HG02870 (cell line): ENCODE measurements around the gene CREM.

ENCODE experiments used
- ATAC-seq: cut with Tn5 transposase; IDR thresholded peaks from one replicate; pipeline ENCODE4 v1.9.1; 2021; ENCODE audit warnings: mild to moderate bottlenecking, moderate library complexity; ENCODE audit not compliant: unreplicated experiment

CREM gene

DNA sequence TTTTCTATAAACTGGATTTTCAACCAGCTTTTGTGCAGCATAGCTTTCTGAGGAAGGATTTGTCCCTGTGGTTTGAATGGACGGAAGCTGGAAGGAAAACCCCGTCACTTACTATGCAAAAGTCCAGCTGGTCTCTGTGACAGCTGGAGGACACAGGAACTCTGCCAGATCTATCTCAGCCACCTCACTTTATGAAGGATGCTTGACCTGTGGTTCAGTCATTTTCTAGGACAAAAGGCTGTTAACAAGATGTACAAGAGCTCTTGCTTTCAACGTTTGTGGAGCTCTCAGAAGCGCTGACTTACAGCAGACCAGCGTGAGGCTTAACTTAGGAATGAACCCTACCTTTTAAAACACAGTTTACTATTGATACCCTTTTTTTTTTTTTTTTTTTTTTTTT is 90.8 kb downstream of the CREM start:
- no peak for ATAC-seq

DNA sequence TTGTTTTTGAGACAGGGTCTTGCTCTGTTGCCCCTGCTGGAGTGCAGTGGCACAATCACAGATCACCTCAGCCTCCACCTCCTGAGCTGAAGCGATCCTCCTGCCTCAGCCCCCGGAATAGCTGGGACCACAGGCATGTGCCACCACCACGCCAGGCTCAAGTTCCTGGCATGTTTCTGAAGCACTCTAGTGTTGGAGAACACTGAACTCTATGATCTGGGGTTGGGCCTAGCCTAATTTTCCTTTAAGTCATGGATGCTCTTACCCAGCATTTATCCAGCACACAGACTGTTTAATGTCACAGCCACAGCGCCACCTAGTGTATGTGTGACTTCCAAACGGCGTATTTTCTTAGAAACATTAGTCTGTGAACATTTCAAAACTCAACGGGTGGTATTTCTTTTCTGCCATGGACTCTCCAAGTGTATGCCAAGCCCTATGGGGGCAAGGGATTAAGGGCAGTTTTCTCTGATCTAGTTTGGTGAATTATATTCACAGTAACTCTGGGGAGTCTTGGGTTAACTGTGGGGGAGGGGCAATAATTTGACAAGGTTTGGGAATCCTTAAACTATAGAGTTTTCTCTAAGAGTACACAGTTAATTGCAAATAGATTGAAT is 91.8 kb downstream of the CREM start:
- peak; percentile 46 for ATAC-seq

- no peak for ATAC-seq
Measured at GRCh38 chr10:35219292-35219691, 92.6 kb downstream of the CREM start.

- no peak for ATAC-seq
Measured at GRCh38 chr10:35219891-35220890, 93.5 kb downstream of the CREM start.

DNA sequence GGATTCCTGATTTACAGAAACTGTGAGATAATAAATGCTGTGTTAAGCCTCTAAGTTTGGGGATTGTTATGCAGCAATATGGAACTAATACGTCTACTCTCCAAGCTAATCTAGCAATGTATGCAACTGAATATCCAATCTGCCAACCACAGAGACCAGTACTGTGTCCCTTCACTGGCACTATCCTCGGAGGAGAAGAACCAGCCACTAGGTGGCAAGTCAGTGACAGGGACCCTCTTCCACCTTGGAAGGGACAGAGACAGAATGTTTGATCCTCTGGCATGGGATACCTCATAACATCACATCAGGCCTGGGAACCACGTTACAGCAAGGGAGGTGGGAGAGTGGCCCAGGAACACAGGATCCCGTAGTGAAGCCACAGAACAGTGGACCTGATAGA is 96.4 kb downstream of the CREM start:
- no peak for ATAC-seq

- ATAC-seq = no peak
Measured at GRCh38 chr10:35224045-35224740, 97.5 kb downstream of the CREM start.

DNA sequence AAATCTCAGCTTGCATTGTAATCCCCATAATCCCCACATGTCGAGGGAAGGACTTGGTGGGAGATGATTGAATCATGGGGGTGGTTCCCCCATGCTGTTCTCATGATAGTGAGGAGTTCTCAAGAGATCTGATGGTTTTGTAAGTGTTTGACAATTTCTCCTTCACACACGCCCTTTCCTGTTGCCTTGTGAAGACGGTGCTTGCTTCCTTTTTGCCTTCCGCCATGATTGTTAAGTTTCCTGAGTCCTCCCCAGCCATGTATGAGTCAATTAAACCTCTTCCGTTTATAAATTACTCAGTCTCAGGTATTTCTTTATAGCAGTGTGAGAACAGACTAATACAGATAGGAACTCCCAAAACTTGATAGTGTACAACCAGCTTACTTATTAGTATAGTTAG is 98.6 kb downstream of the CREM start:
- ATAC-seq = no peak

DNA sequence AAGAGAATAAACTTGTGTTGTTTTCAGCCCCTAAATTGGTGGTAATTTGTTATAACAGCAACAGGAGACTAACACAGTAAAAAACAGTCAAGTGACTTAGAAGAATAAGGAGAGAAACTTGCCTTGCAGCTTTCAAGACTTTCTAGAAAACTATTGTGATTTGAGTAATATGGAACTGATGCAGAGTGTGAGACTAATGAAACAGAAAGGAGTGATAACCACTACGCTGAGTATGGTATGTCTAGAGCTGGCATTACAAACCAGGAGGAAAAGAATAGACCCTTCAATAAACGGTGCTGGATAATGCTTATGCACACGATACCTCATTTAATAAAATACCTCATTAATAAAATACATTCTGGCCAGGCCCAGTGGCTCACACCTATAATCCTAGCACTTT is 99.9 kb downstream of the CREM start:
- peak; percentile 80 for ATAC-seq

GRCh38 chr10:35228058-35228457 is 101.4 kb downstream of the CREM start:
- no peak for ATAC-seq

DNA sequence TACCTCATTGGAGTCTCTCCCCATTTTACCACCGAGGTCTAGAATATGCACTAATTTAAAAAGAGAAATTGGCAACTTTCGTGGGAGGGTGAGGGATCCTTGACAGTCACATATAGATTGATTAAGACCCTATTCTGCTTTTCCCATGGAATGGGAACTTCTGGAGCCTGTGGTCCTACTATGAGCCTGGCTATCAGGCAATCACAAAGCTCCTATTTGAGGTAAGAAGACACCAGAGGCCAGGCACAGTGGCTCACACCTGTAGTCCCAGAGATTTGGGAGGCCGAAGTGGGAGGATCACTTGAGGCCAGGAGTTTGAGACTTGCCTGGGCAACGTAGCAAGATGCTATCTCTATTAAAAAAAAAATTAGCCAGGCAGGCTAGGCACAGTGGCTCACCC is 105.0 kb downstream of the CREM start:
- no peak for ATAC-seq

- no peak for ATAC-seq
Measured at GRCh38 chr10:35232527-35232926, 105.9 kb downstream of the CREM start.

DNA sequence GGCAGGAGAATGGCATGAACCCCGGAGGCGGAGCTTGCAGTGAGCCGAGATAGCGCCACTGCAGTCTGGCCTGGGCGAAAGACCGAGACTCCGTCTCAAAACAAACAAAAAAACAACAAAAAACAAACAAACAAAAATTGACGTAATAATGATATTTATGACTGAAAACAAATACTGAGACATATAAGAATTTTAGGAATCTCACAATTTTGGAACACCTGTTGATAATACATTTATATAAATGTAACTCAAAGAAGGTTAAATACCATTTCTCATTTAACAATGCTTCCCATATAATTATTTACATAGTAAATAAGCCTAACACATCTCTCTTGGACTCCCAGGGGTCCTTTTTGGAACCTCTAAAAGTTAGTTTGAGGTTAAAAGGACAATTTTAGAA is 107.4 kb downstream of the CREM start:
- no peak for ATAC-seq

DNA sequence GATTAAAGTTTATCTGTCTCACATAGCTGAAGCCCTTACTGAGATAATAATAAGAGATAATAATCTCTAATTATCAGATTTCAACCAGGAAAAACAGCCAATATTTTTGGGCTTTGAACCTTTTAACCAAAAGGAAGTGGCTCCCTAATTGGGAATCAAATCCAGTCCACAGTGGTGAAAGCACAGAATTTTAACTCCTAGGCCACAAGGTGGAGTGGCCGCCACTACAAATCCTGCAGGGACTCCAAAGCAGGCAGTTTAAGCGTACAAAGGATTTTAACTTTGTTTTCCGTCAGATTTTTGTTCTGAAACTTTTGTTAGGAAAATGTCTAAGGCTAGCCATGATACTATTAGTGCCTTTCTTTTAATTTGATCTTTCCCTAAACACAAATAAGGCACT is 110.1 kb downstream of the CREM start:
- no peak for ATAC-seq

DNA sequence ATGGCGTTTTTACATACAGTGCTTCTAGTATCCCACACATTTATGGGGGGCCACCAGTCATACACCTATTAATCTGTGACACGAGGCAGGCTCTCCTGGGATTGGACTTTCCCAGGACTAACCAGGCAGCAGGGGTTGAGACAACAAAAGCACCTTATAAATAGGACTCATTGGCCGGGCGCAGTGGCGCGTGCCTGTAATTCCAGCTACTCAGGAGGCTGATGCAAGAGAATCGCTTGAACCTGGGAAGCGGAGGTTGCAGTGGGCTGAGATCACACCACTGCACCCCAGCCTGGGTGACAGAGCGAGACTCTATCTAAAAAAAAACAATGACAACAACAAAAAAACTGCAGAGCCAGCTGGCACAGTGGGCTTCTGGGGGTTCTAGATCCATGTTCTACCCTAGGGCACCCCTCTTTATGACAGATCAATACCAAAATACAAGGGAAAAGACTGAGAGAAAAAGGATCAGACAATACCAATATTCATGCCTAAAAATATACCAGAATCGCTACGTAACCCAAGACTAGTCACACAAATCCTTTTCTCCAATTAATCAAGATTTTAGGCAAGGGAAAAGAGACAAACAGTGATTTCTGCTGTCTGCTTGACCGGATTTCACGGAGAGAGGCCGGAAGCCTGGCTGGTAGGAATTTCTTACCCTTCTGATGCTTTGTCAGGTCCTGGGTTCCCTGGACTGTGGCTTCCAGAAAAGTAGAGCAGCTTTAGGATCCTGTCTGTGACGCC is 111.3 kb downstream of the CREM start:
- ATAC-seq = no peak

- ATAC-seq = no peak
Measured at GRCh38 chr10:35244549-35244948, 117.9 kb downstream of the CREM start.

- ATAC-seq = no peak
Measured at GRCh38 chr10:35246770-35247343, 120.2 kb downstream of the CREM start.

DNA sequence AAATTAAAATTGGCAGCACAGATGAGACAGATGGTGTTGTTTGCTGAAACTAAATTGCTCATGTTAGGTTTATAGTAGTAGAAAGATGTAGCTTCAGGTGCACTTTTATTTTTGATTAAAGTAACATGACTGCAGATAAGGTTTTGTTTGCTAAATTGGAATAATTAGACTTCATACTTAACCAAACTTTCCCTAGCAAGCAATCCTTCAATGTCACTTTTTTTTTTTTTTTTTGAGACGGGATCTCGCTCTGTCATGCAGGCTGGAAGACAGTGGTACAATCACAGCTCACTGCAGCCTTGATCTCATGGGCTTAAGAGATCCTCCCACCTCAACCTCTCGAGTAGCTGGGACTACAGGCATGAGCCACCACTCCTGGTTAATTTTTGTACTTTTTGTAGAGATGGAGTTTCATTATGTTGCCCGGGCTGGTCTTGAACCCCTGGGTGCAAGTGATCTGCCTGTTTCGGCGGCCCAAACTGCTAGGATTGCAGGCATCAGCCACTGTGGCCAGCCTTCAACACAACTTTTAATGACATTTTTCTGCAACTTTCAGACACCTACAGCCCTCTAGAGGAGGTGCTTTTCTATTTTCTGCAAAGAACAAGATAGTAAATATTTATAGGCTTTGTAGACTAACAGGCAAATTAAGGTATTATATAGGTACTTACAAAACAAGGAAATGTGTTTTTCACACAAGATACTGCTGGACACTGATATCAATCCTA is 124.9 kb downstream of the CREM start:
- no peak for ATAC-seq

GRCh38 chr10:35257057-35257983 is 130.7 kb downstream of the CREM start:
- no peak for ATAC-seq
